Measurements from ENCODE around the gene KRT35.
A peak's percentile ranks its signal among the peaks of the same experiment; 100 is the strongest.

KRT35 gene

DNA sequence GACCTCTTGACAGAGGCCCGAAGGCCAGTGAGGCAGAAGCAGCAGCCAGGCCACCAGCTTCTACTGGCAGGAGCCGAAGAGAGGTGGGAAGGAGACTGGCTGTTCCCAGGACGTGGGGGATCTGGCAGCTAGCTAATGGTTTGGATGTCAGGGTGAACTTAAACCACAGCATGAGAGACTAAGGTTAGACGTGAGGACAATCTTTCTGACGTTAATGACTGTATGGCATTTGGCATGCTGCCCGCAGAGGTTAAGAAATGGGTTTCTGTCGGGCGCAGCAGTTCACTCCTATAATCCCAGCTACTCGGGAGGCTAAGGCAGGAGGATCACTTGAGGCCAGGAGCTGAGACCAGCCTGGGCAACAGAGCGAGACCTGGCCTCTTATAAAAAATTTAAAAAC, 30.8 kb upstream of the KRT35 start:
- DNase-seq (ENCODE audit: low read depth): no peak

DNA sequence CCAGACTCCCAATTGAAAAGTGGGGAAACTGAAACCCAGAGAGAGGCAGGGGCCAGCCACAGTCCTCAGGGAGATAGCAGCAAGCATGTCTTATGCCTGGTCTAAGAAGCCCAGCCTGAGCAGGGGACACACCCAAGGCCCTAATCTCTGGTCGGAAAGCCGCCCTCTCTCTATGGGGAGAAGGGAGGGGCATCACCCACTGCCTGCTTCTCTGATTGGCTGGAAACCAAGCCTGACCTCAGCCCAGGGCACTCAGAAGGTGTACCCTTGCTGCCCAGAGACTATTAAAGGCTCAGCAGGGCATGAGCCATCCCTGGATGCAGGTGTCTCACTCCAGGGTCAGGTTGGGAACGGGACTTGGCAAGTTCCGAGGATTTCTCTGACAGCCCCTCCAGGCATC, 30.2 kb upstream of the KRT35 start:
- no peak for DNase-seq (ENCODE audit: low read depth)

DNA sequence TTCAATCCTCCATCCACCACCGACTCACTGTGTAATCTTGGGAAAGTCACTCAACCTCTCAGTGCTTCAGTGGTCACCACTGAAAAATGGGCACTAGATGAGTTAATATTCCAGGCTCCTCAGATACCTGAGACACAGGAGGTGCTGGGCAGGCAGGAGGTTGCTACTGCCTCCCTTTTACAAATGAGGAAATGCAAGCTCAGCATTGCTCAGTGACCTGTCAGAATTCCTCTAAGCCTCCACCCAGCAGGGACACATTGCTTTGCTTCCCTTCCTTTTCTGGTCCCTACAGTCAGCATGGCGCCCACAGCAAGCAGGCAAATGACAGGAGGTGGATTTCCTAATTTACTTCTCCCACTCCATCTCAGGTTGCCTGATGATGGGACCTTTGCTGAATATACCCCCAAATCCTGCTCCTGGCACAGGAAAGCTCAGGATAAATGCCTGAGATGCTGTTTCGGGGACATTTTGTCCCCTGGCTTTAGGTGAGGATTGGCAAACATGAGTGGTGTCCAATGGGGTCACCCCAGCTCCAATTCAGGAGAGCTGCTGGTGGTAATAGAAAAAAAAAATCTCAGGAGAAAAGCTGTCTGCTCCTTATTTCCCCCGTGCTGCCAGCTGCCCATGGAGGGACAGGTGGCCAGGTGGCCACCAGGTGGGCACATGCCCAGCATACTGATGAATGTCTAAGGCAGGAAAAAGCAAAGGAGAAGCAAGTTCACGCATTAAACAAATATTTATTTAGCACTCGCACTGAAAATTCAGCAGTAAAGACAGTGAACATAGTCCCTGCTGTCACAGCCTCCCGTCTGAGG, 29.5 kb upstream of the KRT35 start:
- DNase-seq (ENCODE audit: low read depth): no peak

DNA sequence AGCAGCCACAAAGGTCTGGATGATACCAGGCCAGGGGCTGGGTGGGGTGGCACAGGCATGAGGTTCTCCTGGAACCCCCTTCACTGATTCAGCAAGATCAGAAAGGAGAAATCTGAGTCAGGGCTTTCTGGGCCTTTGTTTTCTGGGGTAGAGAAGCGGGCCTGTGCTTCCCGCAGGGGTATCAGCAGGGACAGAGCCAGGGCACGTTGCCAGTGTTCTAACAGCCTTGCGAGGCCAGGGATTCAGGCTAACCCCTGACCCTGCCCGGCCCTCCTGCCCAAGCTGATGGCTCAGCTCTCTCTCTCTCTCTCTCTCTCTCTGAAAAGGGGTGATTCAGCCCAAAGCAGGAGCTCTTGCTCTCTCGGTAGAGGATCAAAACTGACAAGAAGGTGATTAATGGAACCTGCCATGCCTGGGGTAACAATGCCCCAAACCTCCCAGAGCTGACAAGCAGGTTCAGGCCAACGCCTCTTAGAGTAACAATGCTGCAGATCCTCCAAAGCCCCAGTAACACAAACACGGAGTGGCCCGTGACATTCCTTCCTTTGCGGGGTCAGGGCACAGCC, 26.4 kb upstream of the KRT35 start:
- DNase-seq (ENCODE audit: low read depth): no peak

DNA sequence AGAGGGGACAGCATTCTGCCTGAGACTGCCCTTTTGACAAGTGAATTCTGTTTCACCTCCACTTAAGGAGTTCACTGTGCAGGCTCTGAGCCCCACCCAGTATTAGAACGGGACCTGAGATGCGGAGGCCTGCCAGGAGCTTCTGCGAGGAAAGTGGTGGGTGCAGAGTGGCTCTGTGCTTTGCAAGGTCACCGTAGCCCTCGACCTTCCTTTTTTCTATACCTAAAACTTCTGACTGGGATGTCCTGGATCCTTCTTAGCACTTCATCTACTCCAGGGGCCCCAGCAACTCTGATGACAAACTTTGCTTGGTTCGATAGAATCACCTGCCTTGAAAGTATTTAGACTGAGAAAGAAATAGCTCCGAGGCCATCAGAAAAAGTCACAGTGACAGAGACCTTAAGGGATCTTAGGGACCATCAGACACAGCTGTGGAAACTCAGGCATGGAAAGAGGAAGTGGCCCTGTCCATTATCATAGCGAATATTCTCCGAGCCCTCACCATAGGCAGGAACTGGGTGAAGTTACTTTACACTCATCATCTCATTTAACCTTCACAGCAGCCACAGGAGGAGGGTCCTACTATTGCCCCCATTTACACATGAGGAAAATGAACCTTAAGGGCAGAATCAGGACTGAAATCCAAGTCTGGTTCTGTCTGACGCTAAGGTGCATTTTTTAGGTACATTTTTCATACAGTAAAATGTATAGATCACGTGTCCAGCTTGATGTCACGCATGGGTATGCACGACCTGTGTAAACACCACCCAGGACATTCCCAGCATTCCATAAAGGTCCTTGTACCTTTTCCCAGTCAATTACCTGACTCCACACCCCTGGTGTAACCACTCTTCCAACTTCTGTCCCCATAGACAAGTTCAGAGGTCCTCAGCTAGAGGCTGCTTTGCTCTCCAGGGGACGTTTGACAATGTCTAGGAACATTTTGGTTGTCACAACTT, 25.1 kb upstream of the KRT35 start:
- DNase-seq (ENCODE audit: low read depth): no peak

DNA sequence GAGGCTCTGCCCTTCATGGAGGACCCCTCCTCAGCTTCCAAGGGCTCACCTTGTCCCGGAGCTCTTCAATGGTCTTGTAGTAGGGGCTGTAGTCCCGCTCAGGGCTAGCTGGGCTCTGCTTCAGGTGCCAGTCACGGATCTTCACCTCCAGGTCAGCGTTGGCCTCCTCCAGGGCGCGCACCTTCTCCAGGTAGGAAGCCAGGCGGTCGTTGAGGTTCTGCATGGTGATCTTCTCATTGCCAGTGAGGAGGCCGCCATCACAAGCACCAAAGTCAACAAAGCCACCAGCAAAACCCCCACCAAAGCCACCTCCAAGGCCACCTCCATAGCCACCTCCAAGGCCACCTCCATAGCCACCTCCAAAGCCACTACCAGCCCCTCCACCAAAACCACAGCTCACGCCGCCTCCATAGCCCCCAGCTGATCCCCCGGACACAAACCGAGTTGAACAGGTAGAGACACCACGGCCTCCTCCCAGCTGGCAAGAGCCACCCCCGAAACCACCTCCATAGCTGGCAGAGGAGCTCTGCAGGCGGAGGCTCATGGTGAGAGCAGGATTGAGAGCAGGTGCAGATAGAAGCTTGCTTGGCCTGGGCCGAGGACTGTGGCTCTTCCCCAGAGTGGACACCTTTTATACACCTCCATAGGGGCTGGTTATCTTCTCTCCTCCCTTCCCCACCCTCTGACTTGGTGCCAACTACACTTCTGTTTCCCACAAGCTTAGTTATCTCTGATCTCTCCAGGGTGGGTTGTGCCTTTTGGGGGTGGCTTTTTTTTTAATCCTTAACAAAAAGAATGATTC, 24.3 kb upstream of the KRT35 start, which contains the start of gene KRT13:
TSS of gene KRT13 (minus strand) at position 606 of the 802 bp plus-strand sequence. CDS start at position 544, 62 bp downstream.
- no peak for DNase-seq (ENCODE audit: low read depth)

DNA sequence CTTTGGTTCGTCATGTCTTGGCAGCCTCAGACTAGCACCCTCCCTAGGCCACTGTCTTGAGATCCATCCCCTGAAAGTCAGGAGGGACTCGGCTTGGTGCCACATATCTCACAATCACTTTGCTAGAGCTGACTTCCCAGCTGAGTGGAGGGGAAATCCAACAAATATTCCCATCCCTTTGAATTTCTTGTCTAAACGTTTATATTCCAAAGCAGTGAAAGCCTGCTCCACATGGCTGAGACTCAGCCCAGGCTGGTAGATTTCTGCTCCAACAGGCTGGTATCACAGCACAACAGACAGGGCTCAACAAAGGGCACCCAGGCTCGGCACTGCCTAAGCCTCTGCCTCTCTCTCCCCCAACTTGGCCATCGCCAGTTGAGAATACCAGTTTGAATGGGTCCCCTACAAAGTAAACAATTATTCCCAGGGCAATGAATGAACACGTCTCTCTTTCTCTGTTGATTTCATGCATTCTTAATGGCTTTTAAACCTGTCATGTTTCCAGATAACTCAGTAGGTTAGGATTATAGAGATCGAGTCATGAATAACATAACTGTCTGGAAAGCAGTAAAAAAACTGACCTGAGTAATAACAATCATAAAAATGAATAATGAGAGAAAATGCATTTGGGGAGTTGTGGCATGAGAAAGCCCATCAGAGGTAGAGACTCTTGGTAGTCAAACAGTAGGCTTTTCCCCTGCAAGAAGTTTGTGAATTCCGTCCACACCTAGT, 23.5 kb upstream of the KRT35 start:
- DNase-seq (ENCODE audit: low read depth): no peak

DNA sequence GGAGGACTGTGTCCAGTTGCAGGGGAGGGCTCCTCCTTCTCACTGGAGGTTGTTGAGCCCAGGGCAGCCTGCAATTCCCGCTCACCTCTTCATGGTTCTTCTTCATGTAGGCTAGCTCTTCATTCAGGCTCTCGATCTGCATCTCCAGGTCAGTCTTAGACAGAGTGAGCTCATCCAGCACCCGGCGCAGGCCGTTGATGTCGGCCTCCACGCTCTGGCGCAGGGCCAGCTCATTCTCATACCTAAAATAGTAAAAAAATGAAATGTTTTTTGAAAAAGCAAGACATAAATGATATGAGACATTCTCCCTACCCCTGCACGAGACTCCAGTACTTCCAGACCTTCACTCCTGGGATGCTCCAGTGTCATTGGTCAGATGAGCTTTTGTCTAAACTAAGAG, 22.3 kb upstream of the KRT35 start:
- DNase-seq (ENCODE audit: low read depth): no peak

DNA sequence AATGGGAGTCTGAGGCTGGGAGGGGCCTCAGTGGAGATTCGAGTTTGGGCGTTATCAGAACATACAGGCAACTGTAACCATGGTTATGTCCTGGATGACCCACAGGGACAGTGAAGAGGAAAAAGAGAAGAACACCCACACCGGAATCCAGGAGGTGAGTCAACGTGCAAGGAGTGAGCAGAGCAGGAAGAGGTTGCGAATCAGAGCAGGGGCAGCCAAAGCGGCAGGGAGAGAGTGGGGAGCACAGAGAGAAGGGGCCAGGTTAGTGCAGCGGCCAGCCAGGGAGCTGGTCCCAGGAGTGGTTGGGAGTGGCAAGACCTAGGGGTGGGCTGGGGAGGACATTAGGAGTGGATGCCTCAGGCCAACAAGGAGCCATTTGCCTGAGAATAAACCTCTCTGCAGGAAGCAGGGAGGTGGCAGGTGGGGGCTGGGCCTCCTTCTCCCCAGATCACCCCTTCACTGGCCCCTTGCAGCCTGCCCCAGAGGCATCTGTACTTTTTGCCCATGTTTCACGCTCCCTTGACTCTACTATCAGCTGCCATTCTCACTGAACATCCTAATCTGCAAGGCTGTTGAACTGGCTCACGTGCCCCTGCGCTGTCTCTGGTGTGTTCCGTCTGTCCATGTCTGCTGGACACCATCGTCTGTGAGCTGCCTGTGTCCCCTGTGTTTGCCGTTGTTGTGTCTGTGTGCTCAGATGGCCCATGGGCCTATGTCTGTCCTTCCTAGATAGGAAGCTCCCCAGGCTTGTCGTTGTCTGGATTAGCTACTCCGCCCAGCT, 19.4 kb upstream of the KRT35 start:
- DNase-seq (ENCODE audit: low read depth): no peak

DNA sequence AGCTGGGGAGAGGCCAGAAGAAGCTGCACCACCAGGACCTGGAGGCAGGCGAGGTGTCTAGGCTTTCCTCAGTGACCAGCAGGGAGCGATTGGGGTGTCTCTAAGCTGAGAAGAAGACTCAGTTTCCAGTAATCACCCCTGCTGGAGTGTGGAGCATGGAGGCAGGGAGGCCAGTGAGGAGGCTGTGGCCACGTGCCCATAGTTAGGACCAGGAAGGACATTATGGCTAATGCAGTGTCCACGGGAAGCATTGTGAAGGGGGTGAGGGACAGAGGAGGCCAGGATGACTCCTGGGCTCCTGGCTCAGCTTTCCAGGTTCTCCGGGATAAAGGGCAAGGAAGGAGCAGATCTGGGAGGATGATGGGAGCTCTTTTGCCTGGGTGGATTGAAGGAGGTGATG, 18.8 kb upstream of the KRT35 start:
- no peak for DNase-seq (ENCODE audit: low read depth)

DNA sequence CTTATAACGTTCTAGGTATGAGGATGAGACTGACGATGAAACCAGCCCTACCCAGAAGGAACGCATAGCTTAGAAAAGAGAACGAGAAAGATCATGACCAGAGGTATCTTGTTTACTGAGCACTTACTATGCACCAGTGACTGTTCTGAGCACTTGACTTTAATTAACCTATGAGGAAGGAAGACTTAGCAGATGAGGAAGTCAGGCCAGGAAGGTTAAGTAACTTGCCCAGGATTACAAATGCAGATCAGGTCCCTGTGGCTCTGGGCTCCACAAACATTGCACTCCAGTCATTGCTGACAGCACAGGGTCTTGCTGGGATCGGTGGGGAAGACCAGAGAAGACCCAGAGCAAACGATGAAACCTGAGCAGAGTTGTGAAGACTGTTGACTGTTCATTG, 17.3 kb upstream of the KRT35 start:
- no peak for DNase-seq (ENCODE audit: low read depth)

DNA sequence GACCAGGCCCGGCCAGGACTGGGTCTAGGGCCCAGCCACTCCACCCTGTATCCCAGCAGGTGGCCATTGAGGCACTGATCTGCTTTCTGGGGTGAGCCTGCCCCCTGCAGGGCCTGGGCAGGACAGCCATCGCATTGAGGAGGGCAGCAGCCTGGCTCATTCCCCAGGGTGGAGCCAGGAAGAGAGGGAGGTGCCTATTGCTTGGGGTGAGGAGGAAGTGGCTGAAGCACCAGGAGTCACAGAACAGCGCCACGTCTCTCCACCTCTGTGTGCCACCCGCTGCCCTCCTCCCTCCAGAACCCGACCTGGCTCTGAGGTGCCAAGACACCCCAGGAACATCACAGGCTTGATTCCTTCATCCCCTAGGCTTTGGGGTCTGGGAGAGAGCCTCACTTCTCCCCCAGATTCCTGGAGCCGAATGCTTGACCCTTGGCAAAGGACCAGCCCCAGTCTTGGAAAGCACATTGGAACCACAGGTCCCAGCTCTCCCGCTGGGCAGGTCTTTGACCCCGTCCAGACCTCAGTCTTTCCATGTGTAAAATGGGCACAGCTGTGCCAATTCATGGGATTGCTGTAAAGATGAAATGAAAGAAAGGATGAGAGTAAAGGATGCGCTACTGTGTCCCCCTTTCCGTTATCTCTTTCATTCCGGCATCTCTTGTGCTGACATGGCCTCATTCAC, 16.0 kb upstream of the KRT35 start:
- peak; percentile 44 for DNase-seq (ENCODE audit: low read depth)

DNA sequence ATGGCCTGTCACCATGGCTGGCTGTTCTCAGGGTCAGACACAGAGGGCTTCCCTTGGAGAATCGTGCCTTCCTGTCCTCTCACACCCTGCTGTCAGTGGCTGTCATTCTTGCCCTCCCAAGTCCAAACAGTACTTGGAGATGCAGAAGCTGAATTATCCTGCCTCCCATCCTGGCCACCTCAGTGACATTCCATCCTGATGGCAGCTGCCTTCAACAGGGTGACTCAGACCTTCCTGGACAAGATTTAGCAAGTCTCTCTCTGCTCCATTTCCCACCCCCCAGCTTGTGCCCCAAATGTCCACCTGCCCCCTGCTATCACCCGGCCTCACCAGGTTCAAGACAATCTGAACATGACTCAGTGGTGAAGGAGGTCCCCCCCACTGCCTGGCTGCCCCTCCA, 13.6 kb upstream of the KRT35 start:
- DNase-seq (ENCODE audit: low read depth): no peak

DNA sequence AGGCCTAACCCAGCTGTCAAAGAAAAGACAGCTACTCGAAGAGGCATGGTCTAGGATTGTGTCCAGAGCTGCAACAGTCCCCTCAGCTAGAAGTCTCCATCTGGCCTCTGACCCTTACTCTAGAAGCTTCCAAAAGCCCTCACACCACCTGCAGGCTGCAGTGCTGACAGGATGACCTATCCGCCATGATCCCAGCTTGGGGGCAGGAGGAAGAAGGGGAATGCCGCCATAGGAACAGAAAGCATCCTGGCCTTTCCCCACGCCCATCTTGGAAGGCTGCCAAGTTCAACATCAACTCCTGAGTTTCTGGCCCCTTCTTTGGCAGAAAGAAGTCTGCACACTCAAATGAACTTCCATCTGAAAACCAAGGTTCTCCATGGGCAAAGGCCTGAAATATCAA, 11.8 kb upstream of the KRT35 start:
- DNase-seq (ENCODE audit: low read depth): no peak

DNA sequence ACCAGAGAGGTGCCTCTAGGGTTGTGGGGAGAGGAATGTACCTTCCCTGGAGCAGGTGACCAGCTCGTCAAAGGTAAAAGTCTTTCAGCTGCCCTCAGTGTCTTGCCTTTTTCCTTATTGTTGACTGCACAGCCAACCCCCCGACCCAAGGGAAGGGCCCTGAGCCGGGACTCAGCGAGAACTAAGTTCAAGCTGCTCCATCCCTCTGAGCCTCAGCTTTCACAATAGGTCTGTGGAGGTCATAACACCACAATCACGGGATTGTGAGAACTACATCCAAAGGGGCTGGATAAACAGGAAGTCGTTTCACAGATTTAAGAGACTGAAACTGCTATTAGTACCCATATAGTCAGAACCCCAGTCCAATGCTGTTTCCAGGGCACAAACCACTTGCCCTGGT, 11.4 kb upstream of the KRT35 start:
- DNase-seq (ENCODE audit: low read depth): no peak

DNA sequence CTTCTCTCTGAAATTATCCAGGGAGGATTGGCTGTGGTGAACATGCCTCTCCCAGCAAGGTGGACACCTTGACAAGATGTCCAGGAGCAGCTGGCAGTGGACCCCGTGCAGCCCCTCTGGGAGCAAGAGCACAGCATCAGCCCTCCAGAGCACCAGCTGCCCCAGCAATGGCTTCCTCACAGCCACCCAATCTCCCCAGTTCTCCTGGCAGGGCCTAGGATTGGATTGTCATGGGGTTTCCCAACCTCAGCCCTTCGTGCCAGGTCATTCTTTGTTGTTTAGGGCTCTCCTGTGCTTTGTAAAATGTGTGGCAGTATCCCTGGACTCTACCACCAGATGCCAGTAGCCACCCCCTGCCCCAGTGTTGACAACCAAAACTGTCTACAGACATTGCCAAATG, 10.5 kb upstream of the KRT35 start:
- DNase-seq (ENCODE audit: low read depth): no peak

DNA sequence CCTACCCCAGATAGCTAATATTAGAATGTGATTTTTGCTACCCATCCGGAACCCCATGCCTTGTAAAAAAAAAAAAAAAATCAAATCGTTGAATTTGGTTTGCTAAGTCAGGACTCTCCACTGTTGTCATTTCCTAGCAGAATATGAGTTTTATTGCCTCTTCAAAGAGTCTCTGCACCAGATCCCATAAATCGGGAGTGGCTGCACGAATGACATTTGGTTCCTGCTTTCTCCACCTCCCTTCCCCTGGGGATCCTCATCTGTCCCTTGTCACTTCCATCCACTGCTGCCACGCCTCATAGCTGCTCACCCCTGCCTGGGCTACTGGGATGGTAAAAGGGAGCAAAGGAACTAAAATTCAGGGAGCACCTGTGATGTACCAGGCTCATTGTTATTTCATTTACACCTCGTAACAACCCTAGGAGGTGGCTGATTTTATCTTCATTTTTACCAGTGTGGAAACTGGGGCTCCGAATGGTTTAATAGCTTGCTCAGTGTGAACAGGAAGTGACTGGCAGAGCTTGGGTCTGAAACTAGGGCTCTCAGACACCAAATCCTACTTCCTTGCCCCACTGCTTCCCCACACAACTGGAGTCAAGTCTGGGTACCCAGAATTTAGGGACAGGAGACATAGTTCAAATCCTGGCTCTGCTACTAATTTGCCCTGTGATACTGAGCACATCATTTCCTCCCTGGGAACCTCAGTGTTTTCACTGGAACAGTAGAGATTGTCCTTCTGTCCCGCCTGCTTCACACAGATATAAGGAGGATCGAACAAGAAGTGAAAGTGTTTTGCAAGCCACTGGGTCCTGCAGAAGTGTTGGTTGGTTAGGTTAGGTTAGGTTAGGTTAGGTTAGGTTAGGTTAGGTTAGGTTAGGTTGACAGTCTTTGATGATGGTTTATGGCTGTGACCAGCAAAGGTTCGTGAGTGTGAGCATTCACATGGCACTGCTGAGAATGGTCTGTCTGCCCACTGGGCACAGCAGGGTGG, 9.3 kb upstream of the KRT35 start:
- no peak for DNase-seq (ENCODE audit: low read depth)

DNA sequence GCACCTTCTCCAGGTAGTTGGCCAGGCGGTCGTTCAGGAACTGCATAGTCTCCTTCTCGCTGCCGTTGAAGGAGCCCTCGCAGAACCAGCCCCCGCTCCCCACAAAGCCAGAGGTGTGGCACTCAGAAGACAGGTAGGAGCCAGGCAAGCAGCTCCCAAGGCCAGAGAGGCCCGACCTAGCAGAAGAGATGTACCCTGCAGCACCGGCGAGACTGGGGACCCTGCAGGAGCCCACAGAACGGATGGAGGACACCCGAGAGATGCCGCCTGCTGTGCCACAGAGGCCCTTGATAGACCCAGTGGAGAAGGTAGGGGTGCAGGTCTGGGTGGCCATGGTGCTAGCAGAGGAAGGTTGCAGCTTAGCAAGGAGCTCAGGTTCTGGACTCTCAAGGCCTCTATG, 8.6 kb upstream of the KRT35 start, which contains the start of gene KRT36:
TSS of gene KRT36 (minus strand) at position 380 of the 400 bp plus-strand sequence. CDS start at position 334, 46 bp downstream.
- DNase-seq (ENCODE audit: low read depth): no peak
